Stimulated activated CD4-positive, alpha-beta T cell treated with anti-CD3 and anti-CD28 coated beads, Interleukin-1b, Interleukin-23, amount 100 ng/mL, for 24 hours (primary cell): ENCODE results near the gene BRPF3.

Source experiments
- DNase-seq, 4 experiments: peaks; one replicate each; pipeline ENCODE4 v3.0.0-alpha.2; 2020; ENCODE audit warnings: low read depth in 4 of 4, low spot score in 1 of 4

Gene BRPF3

DNA sequence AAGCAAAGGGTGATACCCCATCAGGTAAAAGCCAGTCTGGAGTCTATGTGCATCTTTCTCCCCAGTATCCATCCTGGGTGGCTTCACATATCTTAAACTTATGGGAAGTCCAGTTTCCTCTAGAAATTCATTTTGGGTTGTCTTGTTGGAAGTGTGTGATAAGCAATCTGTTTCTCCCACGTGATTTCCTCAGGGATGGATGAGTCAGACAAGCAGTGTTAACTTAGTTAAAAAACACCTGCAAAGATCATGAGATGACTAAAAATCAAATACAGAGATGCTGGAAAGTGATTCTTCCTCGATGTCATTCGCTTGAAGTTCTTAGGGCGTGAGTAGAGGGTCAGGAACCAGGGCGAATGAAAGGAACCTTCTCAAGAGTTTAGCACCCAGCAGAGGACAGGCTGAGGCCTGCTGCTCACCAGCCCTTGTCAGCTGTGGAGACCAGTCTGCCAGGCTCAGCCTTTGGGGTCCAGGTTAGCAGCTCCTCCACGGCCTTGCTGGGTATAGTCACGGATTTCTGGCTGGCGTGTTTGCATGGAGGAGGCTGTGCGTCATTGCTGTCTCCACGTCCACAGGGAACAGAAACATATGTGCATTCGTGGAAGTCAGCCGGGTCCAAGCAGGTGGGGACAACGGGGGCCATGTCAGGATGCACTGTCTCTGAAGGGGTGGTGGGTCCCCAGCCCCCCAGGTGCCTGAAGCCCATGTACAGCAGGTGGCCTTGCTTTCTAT is 70.5 kb downstream of the BRPF3 start:
- no peak for DNase-seq

DNA sequence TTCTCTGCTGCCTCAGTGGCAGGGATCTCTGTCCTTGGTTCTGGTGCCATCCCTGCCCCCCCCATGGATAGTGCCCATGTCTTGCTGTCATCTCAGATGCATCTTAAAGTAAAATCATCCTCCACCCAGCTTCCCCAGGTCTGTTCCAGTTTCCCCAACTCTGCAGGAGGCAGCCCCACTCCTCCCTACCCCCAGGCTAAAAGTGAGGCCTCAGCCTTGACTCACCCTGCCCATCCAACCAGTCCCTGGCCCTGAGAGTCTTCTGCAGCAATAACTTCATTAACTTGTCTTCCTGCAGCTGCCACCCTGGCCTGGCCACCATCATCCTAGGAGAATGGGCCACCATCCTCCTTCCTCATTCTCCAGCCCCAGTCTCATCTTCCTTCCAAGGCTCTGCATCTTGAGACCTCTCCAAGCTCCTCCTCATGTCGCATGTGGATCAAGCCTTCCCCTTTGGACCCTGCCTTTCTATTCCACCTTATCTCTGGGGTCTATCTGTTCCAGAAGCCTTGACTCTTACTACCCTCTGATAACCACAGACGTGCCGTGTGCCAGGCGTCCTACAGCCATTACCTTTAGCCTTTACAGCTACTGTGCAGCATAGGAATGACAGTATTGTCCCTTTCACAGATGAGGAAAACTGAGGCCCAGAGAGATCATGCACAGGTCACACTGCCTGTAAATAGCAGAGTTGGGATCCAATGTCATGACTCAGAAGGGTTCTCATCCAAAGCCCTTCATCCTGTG is 71.4 kb downstream of the BRPF3 start:
- DNase-seq, result no peak

DNA sequence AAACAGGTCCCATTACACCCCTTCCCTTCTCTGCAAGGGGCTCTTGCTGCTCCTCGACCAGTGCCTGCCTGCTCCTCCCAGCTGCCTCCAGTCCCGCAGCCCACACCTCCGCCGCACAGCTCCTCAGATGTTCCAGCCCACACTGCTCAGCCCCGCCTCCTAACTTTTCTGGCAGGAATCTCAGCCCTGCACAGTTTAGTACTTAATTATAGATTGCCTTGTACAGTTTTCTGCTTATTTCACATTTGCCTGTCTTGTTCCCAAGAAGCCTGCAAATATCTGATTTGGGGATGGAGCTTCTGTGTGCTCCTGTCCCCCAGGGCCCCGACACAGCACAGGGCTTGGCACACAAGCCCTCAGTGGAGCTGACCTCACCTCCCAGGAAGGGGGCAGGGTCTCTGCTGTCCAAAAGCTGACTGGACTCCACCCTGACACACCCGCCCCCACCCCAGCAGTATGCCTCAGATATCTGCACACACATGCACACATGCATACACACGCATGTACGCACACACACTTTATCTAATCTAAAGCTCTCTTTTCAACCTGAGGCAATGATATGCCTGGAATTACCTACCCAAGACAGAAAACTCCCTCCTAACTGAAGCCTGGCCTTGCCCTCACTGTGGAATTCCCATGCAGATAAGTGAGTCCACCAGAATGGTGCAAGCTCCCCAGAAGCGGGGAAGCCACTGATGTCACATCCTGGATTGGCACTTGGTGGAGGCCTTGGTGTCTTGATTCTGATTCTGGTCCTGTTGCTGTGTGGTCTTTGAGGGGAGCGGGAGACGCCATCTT is 72.1 kb downstream of the BRPF3 start:
- no peak for DNase-seq

DNA sequence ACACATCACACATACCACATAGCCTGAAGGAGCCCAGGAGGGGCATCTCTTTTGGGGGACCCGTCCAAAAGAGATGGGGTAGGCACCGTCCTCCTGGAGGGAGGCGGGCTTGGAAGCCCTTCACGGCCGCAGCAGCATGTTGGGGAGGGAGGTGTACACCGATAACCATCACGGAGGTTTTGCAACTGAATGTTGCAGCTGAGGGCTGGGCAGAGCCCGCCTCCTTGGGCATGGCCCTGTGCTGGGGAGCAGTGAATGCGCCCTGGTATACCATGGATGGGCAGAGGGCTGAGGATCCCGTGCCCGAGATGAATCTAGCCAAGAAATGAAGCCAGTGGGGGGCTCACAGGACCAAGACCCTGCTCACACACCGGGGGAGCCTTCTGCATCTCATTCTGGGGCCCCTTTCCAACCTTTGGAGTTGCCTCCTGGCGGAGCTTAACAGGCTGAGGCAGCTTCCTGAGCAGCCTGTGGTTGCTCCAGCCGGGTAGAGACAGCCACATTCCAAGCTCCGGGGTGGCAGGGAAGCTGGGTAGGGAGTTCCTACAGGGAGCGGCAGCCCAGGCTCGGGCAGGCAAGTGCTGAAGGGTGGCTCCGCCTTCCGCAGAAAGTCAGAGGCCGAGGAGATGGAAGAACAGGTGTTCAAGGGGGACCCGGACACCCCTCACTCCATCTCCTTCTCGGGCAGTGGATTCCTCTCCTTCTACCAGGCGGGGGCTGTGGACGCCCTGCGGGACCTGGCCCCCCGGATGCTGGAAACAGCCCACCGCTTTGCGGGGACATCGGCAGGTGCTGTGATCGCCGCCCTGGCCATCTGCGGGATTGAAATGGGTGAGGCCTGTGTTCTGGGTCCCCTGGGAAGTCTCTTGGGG is 73.5 kb downstream of the BRPF3 start, which contains the start of gene PNPLA1:
TSS of gene PNPLA1 (plus strand) at position 227 of the 872 bp plus-strand sequence. CDS start at position 627, 400 bp downstream.
- DNase-seq, result no peak

DNA sequence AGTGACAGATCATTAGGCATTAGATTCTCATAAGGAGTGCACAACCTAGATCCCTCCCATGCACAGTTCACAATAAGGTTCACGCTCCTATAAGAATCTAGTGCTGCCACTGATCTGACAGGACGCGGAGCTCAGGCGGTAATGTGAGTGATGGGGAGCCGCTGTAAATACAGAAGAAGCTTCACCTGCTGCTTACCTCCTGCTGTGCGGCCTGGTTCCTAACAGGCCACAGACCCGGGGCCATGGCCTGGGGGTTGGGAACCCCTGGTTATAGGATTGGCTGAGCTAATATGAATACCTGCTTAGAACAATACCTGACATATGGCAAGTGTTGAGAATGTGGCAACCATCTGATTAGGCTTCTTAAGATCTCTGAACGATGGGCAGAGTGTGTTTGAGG is 75.7 kb downstream of the BRPF3 start:
- DNase-seq, result no peak

DNA sequence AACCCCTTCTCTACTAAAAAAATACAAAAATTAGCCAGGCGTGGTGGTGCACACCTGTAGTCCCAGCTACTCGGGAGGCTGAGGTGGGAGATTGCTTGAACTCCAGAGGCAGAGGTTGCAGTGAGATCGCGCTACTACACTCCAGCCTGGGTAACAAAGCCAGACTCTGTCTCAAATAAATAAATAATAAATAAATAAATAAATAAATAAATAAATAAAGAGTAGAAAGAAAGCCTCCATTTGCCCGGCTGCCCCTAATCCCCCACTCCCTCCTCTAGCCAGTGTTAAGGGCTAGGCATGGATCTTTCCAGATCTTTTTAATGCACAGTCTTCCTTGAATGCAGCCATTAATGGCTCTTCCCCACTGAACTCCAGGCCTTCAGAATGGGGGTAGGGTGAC is 76.5 kb downstream of the BRPF3 start:
- DNase-seq, result no peak

DNA sequence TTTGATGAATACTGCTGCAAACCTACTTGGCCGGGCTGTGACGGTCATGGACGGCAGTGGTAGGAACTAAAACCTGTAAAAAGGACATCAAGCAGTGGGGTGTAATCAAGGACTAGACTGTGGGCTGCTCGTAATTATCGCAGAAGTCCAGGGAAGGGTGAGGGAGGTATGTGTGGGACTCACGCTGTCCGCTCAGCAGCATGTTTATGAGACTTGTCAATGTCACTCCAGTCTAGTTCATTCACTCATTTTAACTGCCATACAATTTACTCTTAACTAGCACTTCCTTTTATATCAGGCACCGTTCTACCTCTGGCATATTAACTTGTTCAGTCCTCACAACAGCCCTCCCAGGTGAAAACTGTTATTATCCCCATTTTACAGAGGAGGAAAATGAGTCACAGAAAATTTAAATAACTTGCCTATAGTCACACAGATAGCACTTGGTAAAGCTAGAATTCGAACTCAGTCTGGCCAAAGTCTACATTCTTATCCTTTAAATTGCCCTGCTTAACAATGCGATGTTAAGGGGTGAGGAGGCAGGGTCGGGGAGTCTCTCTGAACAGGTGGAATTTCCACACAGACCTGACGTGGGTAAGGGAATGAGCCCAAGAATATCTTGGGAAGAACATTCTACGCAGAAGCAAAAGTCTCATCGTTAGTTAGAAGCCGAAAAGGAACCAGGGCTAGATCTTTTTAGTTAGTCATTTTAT is 77.4 kb downstream of the BRPF3 start:
- DNase-seq, result no peak

DNA sequence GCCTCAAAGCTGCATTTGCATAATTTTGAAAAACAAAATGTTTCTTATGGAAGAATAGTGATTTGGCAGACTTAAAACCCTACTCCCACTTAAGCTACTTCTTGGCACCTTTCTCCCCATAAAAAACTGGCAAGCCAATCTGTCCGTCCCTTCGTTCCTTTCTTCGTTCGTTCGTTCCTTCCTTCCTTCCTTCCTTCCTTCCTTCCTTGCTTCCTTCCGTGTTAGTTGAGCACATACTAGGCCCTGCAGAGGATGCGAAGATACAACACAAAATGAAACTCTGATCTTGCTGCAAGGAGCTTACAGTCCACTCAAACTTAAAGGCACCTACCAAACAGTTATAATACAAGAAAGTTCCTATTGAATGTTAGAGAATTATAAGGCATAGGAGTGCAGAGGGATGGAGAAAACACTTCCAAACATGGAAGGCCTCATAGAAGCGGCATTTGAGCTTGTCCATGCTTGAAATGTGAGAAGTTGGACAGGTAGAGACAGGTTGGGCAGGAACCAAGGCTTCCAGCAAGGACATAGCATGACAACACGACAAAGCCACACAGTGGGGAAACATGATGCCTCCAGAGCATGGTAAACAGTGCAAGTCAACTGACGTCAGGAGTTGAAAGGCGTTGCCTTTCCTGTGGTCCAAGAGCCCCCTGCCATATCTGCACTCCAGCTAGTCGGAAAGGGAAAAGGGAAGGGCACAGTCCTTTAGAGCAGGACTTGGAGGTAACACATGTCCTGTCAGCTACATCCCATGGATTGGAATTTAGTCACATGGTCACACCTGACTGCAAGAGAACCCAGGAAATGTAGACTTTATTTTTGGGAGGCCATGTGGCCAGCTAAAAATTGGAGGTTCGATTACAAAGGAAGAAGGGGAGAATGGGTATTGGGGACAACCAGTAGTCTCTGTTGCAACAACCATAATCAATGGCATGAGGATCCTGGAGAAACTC is 80.3 kb downstream of the BRPF3 start:
- no peak for DNase-seq

DNA sequence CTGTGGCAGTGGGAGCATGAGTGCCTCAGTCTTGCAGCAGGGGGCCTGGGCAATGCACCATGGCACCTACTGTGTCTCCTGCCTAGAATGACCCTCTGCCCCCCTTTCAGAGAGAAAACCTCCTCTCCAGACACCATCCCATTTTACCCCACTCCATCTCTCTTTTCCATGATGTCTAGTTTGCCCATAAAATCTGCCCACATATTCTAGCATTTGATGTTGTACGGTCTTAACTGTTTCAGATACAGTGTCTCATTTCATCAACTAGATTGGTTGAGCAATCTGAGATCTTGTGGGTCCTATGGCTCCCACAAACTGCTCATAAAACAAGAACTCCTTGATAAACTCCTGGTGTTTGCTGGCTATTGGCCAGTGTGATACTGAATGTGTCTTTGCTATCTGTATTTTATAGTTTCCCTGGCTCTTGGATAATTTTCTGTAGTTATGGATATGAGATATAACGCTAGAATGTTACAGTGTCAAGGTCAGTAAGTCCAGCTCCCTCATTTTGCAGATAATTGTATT is 81.5 kb downstream of the BRPF3 start:
- no peak for DNase-seq

DNA sequence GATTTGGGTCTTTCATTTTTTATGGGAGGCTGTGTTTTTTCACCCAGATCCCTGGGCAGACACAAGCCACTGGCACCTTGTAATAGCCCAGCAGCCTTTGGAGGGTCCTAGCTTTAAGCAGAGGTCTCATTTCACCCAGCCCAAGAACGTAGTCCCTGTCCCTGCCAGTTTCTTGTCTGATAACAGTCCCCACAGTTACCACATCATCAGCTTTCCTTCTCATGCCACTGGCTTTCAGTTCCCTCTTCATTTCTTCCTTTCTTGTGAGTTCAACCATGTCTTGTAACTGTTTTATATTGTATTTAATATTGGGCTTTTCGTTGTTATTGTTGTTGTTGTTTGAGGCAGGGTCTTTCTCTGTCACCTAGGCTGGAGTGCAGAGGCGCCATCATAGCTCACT is 83.9 kb downstream of the BRPF3 start:
- DNase-seq, result no peak

DNA sequence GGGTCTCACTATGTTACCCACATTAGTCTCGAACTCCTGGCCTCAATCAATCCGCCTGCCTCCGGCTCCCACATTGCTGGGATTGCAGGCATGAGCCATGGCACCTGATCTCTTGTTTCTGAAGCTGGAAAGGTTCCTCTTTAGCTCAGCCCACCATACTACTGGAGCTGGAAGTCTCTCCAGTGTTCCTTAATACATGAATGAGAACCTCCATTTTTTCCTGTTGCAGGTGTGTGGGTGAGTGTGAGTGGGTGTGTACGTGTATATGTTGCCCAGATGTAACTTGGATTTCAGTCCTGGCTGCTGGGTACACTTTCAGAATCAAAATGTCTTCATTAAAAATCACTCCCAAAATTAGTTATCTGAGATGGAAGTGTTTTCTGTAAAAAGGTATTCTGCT is 84.4 kb downstream of the BRPF3 start:
- no peak for DNase-seq
